HFFc6 (cell line): Measurements from ENCODE around the gene MLYCD. TPM values are rescaled to one million over a fixed set of nuclear protein-coding genes. Genes with fewer than 3 reads are reported as not detected.

ENCODE experiments used
- DNase-seq: peaks from one replicate; pipeline ENCODE4 v3.0.0-alpha.2; 2018
- H3K27ac Mint-ChIP-seq: 2 replicates; pipeline ENCODE4 v1.8.0; 2020; ENCODE audit warnings: mild to moderate bottlenecking, mixed read lengths
- H3K27me3 Mint-ChIP-seq: 2 replicates; pipeline ENCODE4 v1.8.0; 2021; ENCODE audit warnings: mild to moderate bottlenecking, moderate library complexity, mixed read lengths; ENCODE audit not compliant: insufficient read depth
- H3K36me3 Mint-ChIP-seq: 2 replicates; pipeline ENCODE4 v1.8.0; 2021; ENCODE audit warnings: low read depth, mixed read lengths
- H3K4me1 Mint-ChIP-seq: 2 replicates; pipeline ENCODE4 v1.8.0; 2020; ENCODE audit warnings: low read depth, mixed read lengths
- H3K4me3 Mint-ChIP-seq: 2 replicates; pipeline ENCODE4 v1.8.0; 2020; ENCODE audit warnings: mild to moderate bottlenecking, moderate library complexity, mixed read lengths
- H3K9me3 Mint-ChIP-seq: 2 replicates; pipeline ENCODE4 v1.8.0; 2020; ENCODE audit warnings: mild to moderate bottlenecking, mixed read lengths
- CTCF ChIP-seq: fragments of 200-600 bp; sonication (generic); IDR thresholded peaks from 2 replicates; pipeline ENCODE4 v1.5.0; 2021; ENCODE audit warnings: antibody characterized with exemption, mild to moderate bottlenecking
- total RNA-seq, 6 experiments: library from RNA; stranded (reverse); fragmentation: NEBNext Ultra II Directional; extraction: Animal tissue kit (Norgen Biotek cat#: 25700); gene quantifications; 2 replicates in 1 of 6; 3 replicates in 5 of 6; pipeline ENCODE4 v1.2.3, GENCODE V29; 2021

MLYCD gene
- total RNA-seq, 6 experiments from 2014 or later = 1.4 to 2.5 (median 1.9) TPM

- Mint-ChIP-seq H3K36me3 (no peaks in the 10 kb centered on the region), H3K27me3 (peaks cover 19% of the 10 kb centered on the region), H3K4me3 (no peak overlapping the region), H3K4me1 (peaks cover 34% of the 10 kb centered on the region), H3K27ac (no peak overlapping the region), H3K9me3 (no peaks in the 10 kb centered on the region)
- DNase-seq = no peak
- TF ChIP-seq CTCF = no peak
Measured at GRCh38 chr16:83930730-83931500, 32.0 kb downstream of the MLYCD start.

- no peak for DNase-seq
- TF ChIP-seq CTCF = no peak
- H3K9me3 Mint-ChIP-seq = no peaks in the 10 kb centered on the region
- H3K27me3 Mint-ChIP-seq = peaks cover 18% of the 10 kb centered on the region
- no peaks in the 10 kb centered on the region for H3K36me3 Mint-ChIP-seq
- H3K4me3 Mint-ChIP-seq = no peak overlapping the region
- peaks cover 31% of the 10 kb centered on the region for H3K4me1 Mint-ChIP-seq
- no peak overlapping the region for H3K27ac Mint-ChIP-seq
Measured at GRCh38 chr16:83931556-83931955, 32.6 kb downstream of the MLYCD start.

- H3K4me3 Mint-ChIP-seq = no peak overlapping the region
- no peak for DNase-seq
- no peak overlapping the region for H3K27ac Mint-ChIP-seq
- H3K27me3 Mint-ChIP-seq = peaks cover 18% of the 10 kb centered on the region
- no peak for TF ChIP-seq CTCF
- H3K9me3 Mint-ChIP-seq = no peaks in the 10 kb centered on the region
- peaks cover 23% of the 10 kb centered on the region for H3K4me1 Mint-ChIP-seq
- H3K36me3 Mint-ChIP-seq = no peaks in the 10 kb centered on the region
Measured at GRCh38 chr16:83932304-83932703, 33.4 kb downstream of the MLYCD start.

- no peak overlapping the region for H3K27ac Mint-ChIP-seq
- no peak for DNase-seq
- peaks cover 22% of the 10 kb centered on the region; the same call in 1 of the 2 replicates for H3K4me1 Mint-ChIP-seq
- no peaks in the 10 kb centered on the region for H3K9me3 Mint-ChIP-seq
- H3K4me3 Mint-ChIP-seq = no peak overlapping the region
- TF ChIP-seq CTCF = no peak
- H3K27me3 Mint-ChIP-seq = peaks cover 18% of the 10 kb centered on the region
- no peaks in the 10 kb centered on the region for H3K36me3 Mint-ChIP-seq
Measured at GRCh38 chr16:83932955-83933673, 34.2 kb downstream of the MLYCD start.

- Mint-ChIP-seq H3K4me1 (peaks cover 13% of the 10 kb centered on the region), H3K36me3 (no peaks in the 10 kb centered on the region), H3K9me3 (no peaks in the 10 kb centered on the region), H3K4me3 (no peak overlapping the region), H3K27ac (no peak overlapping the region), H3K27me3 (peaks cover 18% of the 10 kb centered on the region)
- DNase-seq = no peak
- no peak for TF ChIP-seq CTCF
Measured at GRCh38 chr16:83933885-83934683, 35.2 kb downstream of the MLYCD start.
